Caco-2 (cell line): ENCODE data around the gene KIAA1671. TPM values are rescaled to one million over a fixed set of nuclear protein-coding genes. Genes with fewer than 3 reads are reported as not detected.
A peak's percentile ranks its signal among the peaks of the same experiment; 100 is the strongest.

Source experiments
- BruUV-seq: library from RNA; stranded (reverse); fragments of 400-500 nt; replicated peaks from 2 replicates; lab custom pipeline; 2021; lab: Mats Ljungman, UMichigan
- CTCF ChIA-PET: fragments of 300-600 bp; sonication (Branson Sonifier 250); formaldehyde crosslinking; loops from one replicate; lab custom pipeline; 2022; ENCODE audit warnings: antibody characterized with exemption; lab: Charles Lee
- POLR2A ChIA-PET: fragments of 300-600 bp; sonication (Branson Sonifier 250); formaldehyde crosslinking; loops from one replicate; lab custom pipeline; 2022; ENCODE audit warnings: antibody characterized with exemption; lab: Charles Lee
- DNase-seq, 2 experiments: peaks; one replicate each; pipeline versions ENCODE4 v3.0.0 to v3.0.0-alpha.2; 2020 to 2022
- H3K27me3 ChIP-seq: replicated peaks from 2 replicates; pipeline ENCODE4 v1.6.0; 2011; ENCODE audit warnings: low read length; ENCODE audit not compliant: control insufficient read depth, insufficient read depth
- H3K36me3 ChIP-seq: 2 replicates; pipeline ENCODE4 v1.5.1; 2011; ENCODE audit warnings: low read length; ENCODE audit not compliant: control insufficient read depth, insufficient read depth
- H3K4me1 ChIP-seq: fragments of 250-450 bp; sonication (Bioruptor Pico); 2 replicates; pipeline ENCODE4 v1.5.1; 2020; ENCODE audit warnings: mild to moderate bottlenecking
- H3K4me3 ChIP-seq: 2 replicates; pipeline ENCODE4 v1.5.1; 2011; ENCODE audit warnings: low read depth, mild to moderate bottlenecking, control low read depth, low read length
- H3K9me3 ChIP-seq: fragments of 250-450 bp; sonication (Bioruptor Pico); 2 replicates; pipeline ENCODE4 v1.5.1; 2020; ENCODE audit warnings: mild to moderate bottlenecking, moderate library complexity
- H3K27ac Mint-ChIP-seq: one replicate; pipeline ENCODE4 v1.8.0; 2022; ENCODE audit warnings: mixed read lengths; ENCODE audit not compliant: unreplicated experiment
- H3K27me3 Mint-ChIP-seq: one replicate; pipeline ENCODE4 v1.8.0; 2022; ENCODE audit warnings: mixed read lengths; ENCODE audit not compliant: insufficient read depth, unreplicated experiment
- H3K36me3 Mint-ChIP-seq: one replicate; pipeline ENCODE4 v1.8.0; 2022; ENCODE audit warnings: mild to moderate bottlenecking, mixed read lengths; ENCODE audit not compliant: insufficient read depth, unreplicated experiment
- H3K4me1 Mint-ChIP-seq: one replicate; pipeline ENCODE4 v1.8.0; 2022; ENCODE audit warnings: low read depth, mixed read lengths; ENCODE audit not compliant: unreplicated experiment
- H3K4me3 Mint-ChIP-seq: one replicate; pipeline ENCODE4 v1.8.0; 2022; ENCODE audit warnings: mild to moderate bottlenecking, moderate library complexity, mixed read lengths; ENCODE audit not compliant: unreplicated experiment
- H3K9me3 Mint-ChIP-seq: one replicate; pipeline ENCODE4 v1.8.0; 2022; ENCODE audit warnings: mixed read lengths; ENCODE audit not compliant: unreplicated experiment
- intact Hi-C: fragments of 100-400 bp; cut with micrococcal nuclease; formaldehyde crosslinking; loops from one replicate; pipeline ENCODE4 v1.10.0; 2022; ENCODE audit not compliant: unreplicated experiment
- total RNA-seq: library from RNA; stranded (reverse); gene quantifications from 2 replicates; pipeline ENCODE4 v1.2.3, GENCODE V29; 2022
- TF ChIP-seq, protein P1 (sequence below), 2 experiments: fragments of 200-600 bp in 1 of 2; IDR thresholded peaks; 1 replicate in 1 of 2; 2 replicates in 1 of 2; pipeline versions ENCODE4 v1.5.1 to v1.8.0; 2011 to 2022; ENCODE audit warnings: antibody characterized with exemption in 1 of 2, control low read depth in 1 of 2, inconsistent platforms in 1 of 2, low read depth in 1 of 2, low read length in 1 of 2, mild to moderate bottlenecking in 1 of 2, moderate library complexity in 1 of 2; ENCODE audit not compliant: insufficient read depth in 1 of 2, severe bottlenecking in 1 of 2, unreplicated experiment in 1 of 2

The KIAA1671 gene
- total RNA-seq, 1 experiment from 2014 or later: 28.6 TPM

DNA sequence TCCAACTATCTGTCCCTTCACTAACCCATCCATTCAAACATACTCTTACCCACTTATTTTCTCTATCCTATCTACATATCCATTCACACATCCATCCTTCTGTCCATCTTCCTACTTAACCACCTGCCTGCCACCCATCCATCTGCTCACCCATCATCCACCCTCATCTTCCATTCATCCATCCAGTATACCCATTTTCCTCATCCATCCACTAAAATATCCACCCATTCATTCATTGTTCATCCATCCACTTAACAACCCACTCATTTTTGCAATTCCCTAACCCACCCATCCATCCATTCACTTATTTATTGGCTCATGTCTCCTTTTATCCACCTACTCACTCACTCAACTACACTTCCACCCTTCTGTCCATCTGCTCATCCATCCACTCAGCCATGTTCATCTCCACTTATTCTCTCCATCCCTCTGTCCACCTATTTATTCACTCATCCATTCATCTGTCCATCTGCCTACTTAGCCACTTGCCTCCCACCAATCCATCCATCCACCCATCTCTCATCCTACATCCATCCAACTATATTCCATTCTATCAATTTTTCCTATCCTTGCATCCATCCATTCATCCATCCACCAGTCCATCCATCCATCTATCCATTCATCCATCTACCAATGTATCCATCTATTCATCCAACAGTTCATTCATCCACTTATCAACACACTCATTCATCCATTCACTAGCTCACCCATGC, 16.6 kb upstream of the KIAA1671 start:
- H3K4me1 Mint-ChIP-seq: peaks cover 4% of the 10 kb centered on the region
- POLR2A ChIA-PET: no interaction called here
- no peaks in the 10 kb centered on the region for H3K27me3 ChIP-seq
- H3K36me3 ChIP-seq: no peaks in the 10 kb centered on the region
- no peaks in the 10 kb centered on the region for H3K36me3 Mint-ChIP-seq
- peaks cover 5% of the 10 kb centered on the region for H3K4me1 ChIP-seq
- no peak overlapping the region for H3K4me3 ChIP-seq
- no peak overlapping the region for H3K27ac Mint-ChIP-seq
- no peak for DNase-seq
- BruUV-seq: no TSS peak
- intact Hi-C loops: loop anchor here (5.0 kb wide), 1 partner anchor 169 kb away; no protein-coding TSS in a partner anchor
- no peaks in the 10 kb centered on the region for H3K9me3 Mint-ChIP-seq
- no peaks in the 10 kb centered on the region for H3K9me3 ChIP-seq
- no peaks in the 10 kb centered on the region for H3K27me3 Mint-ChIP-seq
- TF ChIP-seq, protein P1, sequence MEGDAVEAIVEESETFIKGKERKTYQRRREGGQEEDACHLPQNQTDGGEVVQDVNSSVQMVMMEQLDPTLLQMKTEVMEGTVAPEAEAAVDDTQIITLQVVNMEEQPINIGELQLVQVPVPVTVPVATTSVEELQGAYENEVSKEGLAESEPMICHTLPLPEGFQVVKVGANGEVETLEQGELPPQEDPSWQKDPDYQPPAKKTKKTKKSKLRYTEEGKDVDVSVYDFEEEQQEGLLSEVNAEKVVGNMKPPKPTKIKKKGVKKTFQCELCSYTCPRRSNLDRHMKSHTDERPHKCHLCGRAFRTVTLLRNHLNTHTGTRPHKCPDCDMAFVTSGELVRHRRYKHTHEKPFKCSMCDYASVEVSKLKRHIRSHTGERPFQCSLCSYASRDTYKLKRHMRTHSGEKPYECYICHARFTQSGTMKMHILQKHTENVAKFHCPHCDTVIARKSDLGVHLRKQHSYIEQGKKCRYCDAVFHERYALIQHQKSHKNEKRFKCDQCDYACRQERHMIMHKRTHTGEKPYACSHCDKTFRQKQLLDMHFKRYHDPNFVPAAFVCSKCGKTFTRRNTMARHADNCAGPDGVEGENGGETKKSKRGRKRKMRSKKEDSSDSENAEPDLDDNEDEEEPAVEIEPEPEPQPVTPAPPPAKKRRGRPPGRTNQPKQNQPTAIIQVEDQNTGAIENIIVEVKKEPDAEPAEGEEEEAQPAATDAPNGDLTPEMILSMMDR (IDR thresholded peaks at IDR 0.05; ENCODE audit: insufficient read depth in 1 of 2, low read depth in 1 of 2, low read length in 1 of 2, severe bottlenecking in 1 of 2, unreplicated experiment in 1 of 2): no peak
- no peak overlapping the region for H3K4me3 Mint-ChIP-seq
- CTCF ChIA-PET: interaction anchor here (1.4 kb wide), 1 partner anchor 114 kb away, joined by 3 read pairs; no protein-coding TSS in a partner anchor

DNA sequence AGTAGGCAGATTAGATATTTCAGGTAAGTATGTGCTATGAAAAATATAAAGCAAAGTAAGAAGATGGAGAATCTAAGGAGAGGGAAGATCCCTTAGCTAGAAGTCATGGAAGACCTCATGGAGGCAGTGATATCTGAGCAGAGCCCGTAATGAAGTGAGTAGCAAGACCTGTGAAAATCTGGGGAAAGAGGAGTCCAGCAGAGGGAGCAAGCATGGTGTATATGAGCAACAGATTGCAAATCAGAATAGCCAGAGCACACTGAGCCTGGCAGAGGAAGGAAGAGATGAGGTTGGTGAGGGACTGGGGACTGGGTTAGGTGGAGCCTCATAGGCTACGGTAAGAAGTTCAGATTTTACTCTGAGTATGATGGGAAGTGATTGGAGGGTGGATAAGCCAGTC, 15.4 kb upstream of the KIAA1671 start:
- Histone ChIP-seq H3K36me3 (no peaks in the 10 kb centered on the region), H3K9me3 (no peaks in the 10 kb centered on the region), H3K4me3 (no peak overlapping the region), H3K4me1 (peaks cover 5% of the 10 kb centered on the region; the same call in 1 of the 2 replicates), H3K27me3 (no peaks in the 10 kb centered on the region)
- no TSS peak for BruUV-seq
- Mint-ChIP-seq H3K4me1 (no peaks in the 10 kb centered on the region), H3K27me3 (no peaks in the 10 kb centered on the region), H3K36me3 (no peaks in the 10 kb centered on the region), H3K4me3 (no peak overlapping the region), H3K27ac (no peak overlapping the region), H3K9me3 (no peaks in the 10 kb centered on the region)
- peak in 1 of 2 experiments; percentile 45 for DNase-seq
- TF ChIP-seq, protein P1 (IDR thresholded peaks at IDR 0.05; ENCODE audit: insufficient read depth in 1 of 2, low read depth in 1 of 2, low read length in 1 of 2, severe bottlenecking in 1 of 2, unreplicated experiment in 1 of 2): peak; percentile 60 to 62
- intact Hi-C loops: loop anchor here (1.0 to 5.0 kb wide), 2 partner anchors 111 to 170 kb away; no protein-coding TSS in a partner anchor
- CTCF ChIA-PET: interaction anchor here (1.0 to 1.4 kb wide), 3 partner anchors 112 to 135 kb away, joined by 3 read pairs; no protein-coding TSS in a partner anchor
- POLR2A ChIA-PET: no interaction called here

DNA sequence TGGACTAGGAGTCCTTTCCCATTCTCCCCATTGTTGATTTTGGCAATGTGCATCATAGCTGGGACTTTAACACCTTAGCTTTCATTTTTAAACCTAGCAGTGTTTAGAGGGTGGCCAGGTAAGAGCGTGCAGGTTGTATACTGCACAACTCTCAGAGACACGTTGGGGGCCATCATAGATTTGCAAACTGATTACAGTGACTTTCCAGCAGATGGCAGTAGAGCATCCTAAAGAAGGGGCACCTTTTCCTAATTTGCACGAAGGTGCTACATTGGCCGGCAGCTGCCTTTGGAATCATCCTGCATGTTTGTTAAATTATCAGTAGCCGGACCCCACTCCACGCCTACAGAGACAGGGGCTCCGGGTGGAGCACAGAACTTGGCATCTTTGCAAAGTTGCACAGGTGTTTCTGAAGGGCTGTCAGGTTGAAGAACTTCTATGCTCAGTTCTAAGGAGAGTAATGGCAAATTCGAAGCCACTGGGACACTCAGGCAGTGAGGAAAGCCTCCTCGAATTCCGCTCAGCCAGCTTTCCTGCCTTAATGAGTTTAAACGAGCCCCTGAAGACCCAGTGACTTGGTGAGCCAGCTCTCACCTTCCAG, 13.7 kb upstream of the KIAA1671 start:
- H3K4me1 Mint-ChIP-seq: peaks cover 1% of the 10 kb centered on the region
- Histone ChIP-seq H3K4me3 (no peak overlapping the region), H3K27me3 (no peaks in the 10 kb centered on the region), H3K4me1 (peaks cover 5% of the 10 kb centered on the region; the same call in 1 of the 2 replicates), H3K36me3 (no peaks in the 10 kb centered on the region), H3K9me3 (no peaks in the 10 kb centered on the region)
- ChIA-PET POLR2A (no interaction called here), CTCF (interaction anchor here (0.5 to 3.2 kb wide), 4 partner anchors 110 to 1205 kb away, joined by 3 to 12 read pairs (median 5); no protein-coding TSS in a partner anchor)
- no peaks in the 10 kb centered on the region for H3K9me3 Mint-ChIP-seq
- TF ChIP-seq, protein P1 (IDR thresholded peaks at IDR 0.05; ENCODE audit: insufficient read depth in 1 of 2, low read depth in 1 of 2, low read length in 1 of 2, severe bottlenecking in 1 of 2, unreplicated experiment in 1 of 2): peak; percentile 74 to 76
- no peaks in the 10 kb centered on the region for H3K36me3 Mint-ChIP-seq
- intact Hi-C loops: loop anchor here (1.0 to 5.0 kb wide), 2 partner anchors 118 to 172 kb away; no protein-coding TSS in a partner anchor
- no peak overlapping the region for H3K4me3 Mint-ChIP-seq
- DNase-seq: peak in 1 of 2 experiments; percentile 71
- H3K27me3 Mint-ChIP-seq: no peaks in the 10 kb centered on the region
- H3K27ac Mint-ChIP-seq: no peak overlapping the region
- no TSS peak for BruUV-seq
